C4-2B (cell line): Measurements from ENCODE around the gene ERCC5.

ENCODE experiments used
- H3K27ac ChIP-seq: fragments of 450-650 bp; 2 replicates; pipeline ENCODE4 v1.5.1; 2017
- ZFX ChIP-seq: fragments of 450-650 bp; IDR thresholded peaks from 2 replicates; pipeline ENCODE4 v1.6.1; 2017
- TF ChIP-seq, protein P1 (sequence below): fragments of 450-650 bp; conservative IDR thresholded peaks from 2 replicates; pipeline ENCODE4 v1.5.1; 2017; ENCODE audit warnings: mild to moderate bottlenecking

ERCC5 gene

DNA sequence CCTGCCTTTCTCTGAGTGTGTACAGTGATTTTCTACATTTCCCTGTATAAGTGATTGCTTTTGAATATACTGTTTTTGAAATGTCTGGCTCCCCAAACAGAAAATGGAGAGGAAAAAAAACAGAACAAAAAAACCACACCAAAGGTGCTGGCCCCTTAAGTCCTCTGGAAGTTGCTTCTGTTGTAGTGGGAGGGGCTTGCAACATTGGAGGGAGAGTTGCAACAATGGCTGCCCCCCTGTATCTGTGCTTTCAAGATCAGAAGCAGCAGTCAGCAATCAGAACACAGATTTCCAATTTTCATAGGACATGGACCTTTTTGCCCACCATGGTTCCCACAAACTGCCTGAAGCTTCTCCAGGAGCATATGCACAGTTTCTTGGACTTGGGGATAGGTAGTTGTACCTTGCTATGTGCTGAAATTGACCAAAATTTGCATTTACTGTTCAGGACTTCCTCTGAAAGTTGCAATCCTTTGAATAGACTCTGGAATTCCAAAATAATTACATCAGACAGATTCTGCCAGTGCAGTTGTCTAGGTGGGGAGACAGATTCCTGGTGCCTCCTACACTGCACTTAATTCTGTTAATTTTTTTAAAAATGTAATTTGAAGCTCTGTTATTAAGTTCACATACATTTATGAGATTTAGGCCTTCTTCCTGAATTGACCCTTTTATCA, 33.1 kb upstream of the ERCC5 start:
- TF ChIP-seq, protein P1, sequence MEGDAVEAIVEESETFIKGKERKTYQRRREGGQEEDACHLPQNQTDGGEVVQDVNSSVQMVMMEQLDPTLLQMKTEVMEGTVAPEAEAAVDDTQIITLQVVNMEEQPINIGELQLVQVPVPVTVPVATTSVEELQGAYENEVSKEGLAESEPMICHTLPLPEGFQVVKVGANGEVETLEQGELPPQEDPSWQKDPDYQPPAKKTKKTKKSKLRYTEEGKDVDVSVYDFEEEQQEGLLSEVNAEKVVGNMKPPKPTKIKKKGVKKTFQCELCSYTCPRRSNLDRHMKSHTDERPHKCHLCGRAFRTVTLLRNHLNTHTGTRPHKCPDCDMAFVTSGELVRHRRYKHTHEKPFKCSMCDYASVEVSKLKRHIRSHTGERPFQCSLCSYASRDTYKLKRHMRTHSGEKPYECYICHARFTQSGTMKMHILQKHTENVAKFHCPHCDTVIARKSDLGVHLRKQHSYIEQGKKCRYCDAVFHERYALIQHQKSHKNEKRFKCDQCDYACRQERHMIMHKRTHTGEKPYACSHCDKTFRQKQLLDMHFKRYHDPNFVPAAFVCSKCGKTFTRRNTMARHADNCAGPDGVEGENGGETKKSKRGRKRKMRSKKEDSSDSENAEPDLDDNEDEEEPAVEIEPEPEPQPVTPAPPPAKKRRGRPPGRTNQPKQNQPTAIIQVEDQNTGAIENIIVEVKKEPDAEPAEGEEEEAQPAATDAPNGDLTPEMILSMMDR: no peak
- no peak for TF ChIP-seq ZFX
- H3K27ac ChIP-seq: no peak overlapping the region

DNA sequence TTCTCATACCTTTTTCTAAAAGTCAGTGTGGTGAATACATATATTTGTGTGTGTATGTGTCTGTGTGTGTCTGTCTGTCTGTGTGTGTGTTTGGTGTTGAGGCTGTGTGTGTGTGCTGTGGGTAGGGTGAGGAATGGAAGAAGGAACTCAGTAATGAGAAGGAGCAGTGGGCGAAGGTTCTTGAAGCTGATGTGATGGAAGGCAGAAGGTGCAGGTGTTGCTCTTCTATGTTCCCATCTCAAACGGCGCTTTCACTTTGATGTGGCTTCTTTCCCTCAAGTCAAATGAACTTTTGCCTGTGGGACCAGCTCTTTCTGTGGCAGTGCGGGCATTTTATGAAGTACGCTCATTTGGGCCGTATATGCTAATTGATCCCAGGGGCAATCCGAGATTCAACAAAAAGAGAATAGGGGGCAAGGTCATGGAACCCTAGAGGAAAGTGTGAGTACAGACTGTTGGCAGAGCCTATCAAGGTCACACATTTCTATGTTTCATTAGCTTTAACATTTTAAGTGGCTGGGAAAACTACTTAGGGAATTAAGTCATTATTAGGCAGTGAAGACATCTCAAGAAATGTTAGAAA, 31.7 kb upstream of the ERCC5 start:
- TF ChIP-seq, protein P1: no peak
- no peak for TF ChIP-seq ZFX
- no peak overlapping the region for H3K27ac ChIP-seq

DNA sequence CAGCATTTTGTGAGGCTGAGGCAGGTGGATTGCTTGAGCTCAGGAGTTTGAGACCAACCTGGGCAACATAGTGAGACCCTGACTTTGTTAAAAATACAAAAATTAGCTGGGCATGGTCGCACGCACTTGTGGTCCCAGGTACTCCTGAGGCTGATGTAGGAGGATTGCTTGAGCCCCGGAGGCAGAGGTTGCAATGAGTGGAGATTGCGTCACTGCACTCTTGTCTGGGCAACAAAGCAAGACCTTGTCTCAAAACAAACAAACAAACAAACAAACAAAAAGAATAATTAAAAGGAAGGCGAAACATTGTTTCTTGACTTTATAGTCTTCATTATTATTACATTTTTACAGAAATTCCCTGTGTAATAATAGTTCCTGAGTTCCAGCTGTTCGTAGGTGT, 31.0 kb upstream of the ERCC5 start:
- no peak overlapping the region for H3K27ac ChIP-seq
- TF ChIP-seq, protein P1: no peak
- TF ChIP-seq ZFX: no peak

DNA sequence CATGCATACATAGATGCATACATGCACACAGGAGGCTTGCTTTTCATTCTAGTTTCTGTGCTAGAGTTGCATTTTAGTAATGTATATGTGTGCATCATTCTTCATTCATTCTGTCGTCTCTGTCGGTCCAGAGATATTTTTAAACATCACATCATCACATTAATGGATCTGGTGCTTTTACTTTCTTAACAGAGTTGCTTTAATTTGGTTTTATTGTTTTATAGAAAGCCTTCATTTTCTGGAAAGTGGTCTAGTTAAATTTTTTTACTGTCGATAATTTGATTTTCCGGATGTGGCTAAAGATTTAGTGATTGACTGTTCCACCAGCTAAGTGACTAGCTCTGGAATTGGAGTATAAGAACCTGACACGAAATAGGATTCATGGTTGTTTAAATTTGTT, 30.0 kb upstream of the ERCC5 start:
- H3K27ac ChIP-seq: no peak overlapping the region
- no peak for TF ChIP-seq ZFX
- TF ChIP-seq, protein P1: no peak

DNA sequence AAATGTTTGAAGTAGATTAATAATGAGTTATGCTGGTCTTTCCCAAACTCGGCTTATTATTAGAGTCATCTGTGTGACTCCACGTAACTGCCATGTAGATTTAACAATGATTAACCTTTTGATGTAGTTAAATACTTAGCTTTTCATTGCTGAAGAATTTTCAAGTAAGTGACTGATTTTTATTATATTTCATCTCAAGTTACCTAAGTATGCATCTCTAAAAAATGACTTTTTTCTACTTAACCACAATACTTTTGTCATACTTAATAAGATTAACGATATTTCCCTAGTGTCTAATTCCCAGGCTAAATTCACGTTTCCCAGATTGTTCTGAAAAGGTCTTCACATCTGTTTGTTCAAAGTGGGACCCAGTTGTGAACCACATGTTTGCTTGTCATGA, 29.1 kb upstream of the ERCC5 start:
- no peak overlapping the region for H3K27ac ChIP-seq
- TF ChIP-seq, protein P1: no peak
- no peak for TF ChIP-seq ZFX

DNA sequence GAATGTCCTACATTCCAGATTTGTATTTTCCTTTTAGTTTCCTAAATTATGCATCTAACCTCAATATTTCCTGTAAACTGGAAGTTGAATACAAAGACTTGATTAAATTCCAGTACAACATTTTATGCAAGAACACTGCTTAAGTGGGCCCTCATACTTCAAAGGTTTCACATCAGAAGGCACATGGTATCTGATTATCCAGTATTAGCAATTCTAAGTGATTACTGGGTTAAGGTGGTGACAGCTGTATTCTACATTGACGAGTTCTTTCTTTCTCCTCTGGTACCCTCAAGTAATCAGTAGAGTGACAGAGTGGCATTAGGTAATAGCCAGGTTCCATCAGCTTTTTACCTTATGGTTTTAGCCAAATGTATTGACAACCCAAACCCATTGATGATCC, 28.6 kb upstream of the ERCC5 start:
- no peak overlapping the region for H3K27ac ChIP-seq
- TF ChIP-seq, protein P1: no peak
- no peak for TF ChIP-seq ZFX

DNA sequence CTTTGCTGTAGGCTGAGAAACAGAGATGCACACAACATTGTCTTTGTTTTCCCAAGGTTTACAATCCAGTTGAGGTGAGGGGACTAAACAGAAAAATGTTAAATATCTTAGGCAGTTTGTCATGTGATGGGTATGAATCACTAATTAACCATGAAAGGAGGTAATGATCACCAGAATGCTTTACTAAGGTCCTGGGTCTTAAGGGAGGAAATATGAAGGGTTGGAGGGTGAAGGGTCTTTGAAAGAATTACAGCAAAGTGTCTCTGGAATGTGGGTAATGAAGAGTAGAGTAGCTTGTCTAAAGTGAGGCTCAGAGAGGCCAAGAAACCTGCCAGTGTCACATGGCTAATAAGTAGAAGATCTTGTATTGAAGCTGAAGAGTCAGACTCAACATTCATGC, 27.9 kb upstream of the ERCC5 start:
- TF ChIP-seq ZFX: no peak
- TF ChIP-seq, protein P1: no peak
- H3K27ac ChIP-seq: no peak overlapping the region
